ENCODE data around the gene BBX.

The BBX gene

DNA sequence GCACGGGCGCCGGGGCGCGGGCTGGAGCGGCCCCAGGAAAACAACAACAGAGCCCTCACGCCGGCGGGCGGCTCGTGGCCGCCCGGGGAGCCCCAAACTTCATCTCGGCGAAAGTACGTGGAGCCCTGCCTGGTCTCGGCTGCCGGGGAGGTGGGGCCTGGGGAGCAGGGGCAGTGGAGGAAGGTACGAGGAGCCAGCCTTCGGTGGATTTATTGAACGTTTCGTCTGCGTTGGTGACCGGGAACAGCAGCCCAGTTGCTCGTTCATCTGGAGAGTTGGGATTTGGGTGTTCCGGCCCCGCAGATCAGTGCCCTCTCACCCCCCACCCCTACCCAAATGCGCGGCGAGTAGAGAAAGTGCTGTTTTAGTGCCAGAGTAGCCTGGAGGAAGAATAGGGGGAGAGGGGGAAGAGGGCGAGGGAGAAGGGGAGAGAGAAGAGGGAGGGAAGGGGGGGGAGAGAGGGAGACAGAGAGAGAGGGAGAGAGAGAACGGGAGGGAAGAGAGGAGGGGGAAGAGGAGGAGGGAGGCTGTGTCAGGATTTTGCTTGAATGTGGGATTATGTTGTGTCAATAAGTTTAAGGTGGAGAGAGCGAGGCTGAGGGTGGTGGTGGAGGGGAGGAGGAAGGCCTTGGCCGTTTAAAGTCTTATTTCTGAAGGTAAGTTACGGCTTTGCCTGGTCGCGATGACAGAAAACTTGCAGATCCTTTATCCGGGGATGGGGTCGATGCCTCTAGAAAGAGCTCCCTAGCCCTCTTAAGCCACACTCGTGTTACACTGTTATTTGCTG, 970 bp downstream of the BBX start:
- DNase-seq (ENCODE audit: low spot score in 2 of 2) (peak; percentile 37 to 63), ATAC-seq (ENCODE audit: low read depth) (no peak)
- Mint-ChIP-seq H3K36me3 (no peaks in the 10 kb centered on the region), H3K4me1 (peaks cover 35% of the 10 kb centered on the region), H3K4me3 (peak overlapping the region; percentile 100), H3K27me3 (no peaks in the 10 kb centered on the region), H3K9me3 (no peaks in the 10 kb centered on the region), H3K27ac (peak overlapping the region; percentile 98)

- ATAC-seq (ENCODE audit: low read depth) (no peak), DNase-seq (ENCODE audit: low spot score in 2 of 2) (peak; percentile 27 to 35)
- peak overlapping the region; percentile 98 for H3K27ac Mint-ChIP-seq
- no peaks in the 10 kb centered on the region for H3K9me3 Mint-ChIP-seq
- no peaks in the 10 kb centered on the region for H3K27me3 Mint-ChIP-seq
- H3K4me3 Mint-ChIP-seq, result peak overlapping the region; percentile 100
- peaks cover 37% of the 10 kb centered on the region for H3K4me1 Mint-ChIP-seq
- H3K36me3 Mint-ChIP-seq, result no peaks in the 10 kb centered on the region
These were observed 1.6 kb downstream of the BBX start for GRCh38 chr3:107524326-107524840.

- peak; percentile 6 for ATAC-seq (ENCODE audit: low read depth)
- no peaks in the 10 kb centered on the region for H3K36me3 Mint-ChIP-seq
- peak overlapping the region; percentile 98 for H3K27ac Mint-ChIP-seq
- peak; percentile 21 to 51 for DNase-seq (ENCODE audit: low spot score in 2 of 2)
- no peaks in the 10 kb centered on the region for H3K27me3 Mint-ChIP-seq
- peak overlapping the region; percentile 100 for H3K4me3 Mint-ChIP-seq
- no peaks in the 10 kb centered on the region for H3K9me3 Mint-ChIP-seq
- peaks cover 40% of the 10 kb centered on the region for H3K4me1 Mint-ChIP-seq
These were observed 2.3 kb downstream of the BBX start for GRCh38 chr3:107524841-107525643.

DNA sequence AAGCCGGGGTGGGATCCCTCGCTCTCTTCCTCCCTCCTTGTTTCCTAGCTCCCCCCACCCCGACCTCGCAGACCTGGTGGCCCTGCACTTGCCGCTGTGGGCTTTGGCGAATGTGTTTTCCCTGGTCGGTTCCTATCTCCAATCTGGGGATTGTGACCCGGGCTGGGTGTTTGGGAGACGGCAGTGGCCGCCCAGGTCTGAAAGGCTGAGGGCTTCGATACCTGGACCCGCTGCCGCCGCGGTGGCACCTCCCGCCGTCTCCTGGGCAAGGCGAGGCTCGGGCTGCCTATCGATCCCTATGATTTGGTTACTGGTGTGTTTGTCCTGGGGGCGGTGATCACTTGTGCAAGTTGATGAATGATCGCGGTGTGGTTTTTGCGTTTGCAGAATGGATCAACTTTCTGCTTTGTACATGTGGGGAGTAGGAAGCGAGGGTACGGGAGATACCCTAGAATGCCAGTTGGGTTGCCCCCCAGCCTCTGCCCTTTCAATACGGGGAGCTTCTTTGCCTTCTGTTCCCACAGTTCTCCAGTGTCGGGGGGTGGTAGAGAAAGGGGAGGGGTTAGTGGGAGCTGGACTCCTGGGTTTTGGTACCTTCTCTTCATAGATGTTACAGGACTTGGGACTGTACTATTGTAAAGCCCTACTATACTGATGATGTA, 3.0 kb downstream of the BBX start:
- peak overlapping the region; percentile 91 for H3K4me3 Mint-ChIP-seq
- no peak for ATAC-seq (ENCODE audit: low read depth)
- peak overlapping the region; percentile 90 for H3K27ac Mint-ChIP-seq
- no peaks in the 10 kb centered on the region for H3K36me3 Mint-ChIP-seq
- DNase-seq (ENCODE audit: low spot score in 2 of 2), result peak; percentile 3 to 18
- H3K4me1 Mint-ChIP-seq, result peaks cover 40% of the 10 kb centered on the region
- no peaks in the 10 kb centered on the region for H3K9me3 Mint-ChIP-seq
- H3K27me3 Mint-ChIP-seq, result no peaks in the 10 kb centered on the region

DNA sequence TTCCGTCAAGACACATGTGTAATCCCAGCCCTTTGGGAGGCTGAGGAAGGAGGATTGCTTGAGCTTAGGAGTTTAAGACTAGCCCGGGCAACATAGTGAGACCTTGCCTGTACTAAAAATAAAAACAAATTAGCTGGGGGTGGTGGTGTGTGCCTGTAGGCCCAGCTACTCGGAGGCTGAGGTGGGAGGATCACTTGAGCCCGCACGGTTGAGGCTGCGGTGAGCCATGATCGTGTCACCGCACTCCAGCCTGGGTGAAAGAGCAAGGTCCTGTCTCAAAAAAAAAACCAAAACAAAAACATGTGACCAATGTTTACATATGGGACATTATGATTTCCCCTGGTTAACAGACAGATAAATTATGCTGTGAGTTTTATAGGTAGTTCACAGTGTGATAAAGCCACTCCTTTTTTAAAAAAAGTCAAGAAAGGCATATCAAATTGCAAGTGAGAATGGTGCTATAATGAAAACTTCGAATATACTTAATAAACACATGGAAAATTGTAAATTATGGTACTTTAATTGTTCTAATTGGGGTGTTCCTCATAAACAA, 9.2 kb downstream of the BBX start:
- Mint-ChIP-seq H3K9me3 (no peaks in the 10 kb centered on the region), H3K4me1 (peaks cover 19% of the 10 kb centered on the region), H3K36me3 (peaks cover 2% of the 10 kb centered on the region), H3K4me3 (no peak overlapping the region), H3K27me3 (no peaks in the 10 kb centered on the region), H3K27ac (no peak overlapping the region)
- DNase-seq (ENCODE audit: low spot score in 2 of 2) (no peak), ATAC-seq (ENCODE audit: low read depth) (no peak)

GRCh38 chr3:107540857-107541256, 18.1 kb downstream of the BBX start:
- no peak for DNase-seq (ENCODE audit: low spot score in 2 of 2)
- no peak overlapping the region for H3K4me3 Mint-ChIP-seq
- no peaks in the 10 kb centered on the region for H3K27me3 Mint-ChIP-seq
- H3K9me3 Mint-ChIP-seq, result no peaks in the 10 kb centered on the region
- H3K4me1 Mint-ChIP-seq, result peaks cover 23% of the 10 kb centered on the region
- ATAC-seq (ENCODE audit: low read depth), result no peak
- H3K27ac Mint-ChIP-seq, result no peak overlapping the region
- H3K36me3 Mint-ChIP-seq, result peaks cover 13% of the 10 kb centered on the region

- peaks cover 13% of the 10 kb centered on the region for H3K36me3 Mint-ChIP-seq
- H3K27ac Mint-ChIP-seq, result no peak overlapping the region
- ATAC-seq (ENCODE audit: low read depth) (no peak), DNase-seq (ENCODE audit: low spot score in 2 of 2) (no peak)
- H3K27me3 Mint-ChIP-seq, result no peaks in the 10 kb centered on the region
- H3K4me3 Mint-ChIP-seq, result no peak overlapping the region
- peaks cover 26% of the 10 kb centered on the region for H3K4me1 Mint-ChIP-seq
- peaks cover under 1% of the 10 kb centered on the region for H3K9me3 Mint-ChIP-seq
These were observed 19.9 kb downstream of the BBX start for GRCh38 chr3:107542665-107543064.

GRCh38 chr3:107543666-107544065, 20.9 kb downstream of the BBX start:
- no peak overlapping the region for H3K4me3 Mint-ChIP-seq
- DNase-seq (ENCODE audit: low spot score in 2 of 2), result no peak

DNA sequence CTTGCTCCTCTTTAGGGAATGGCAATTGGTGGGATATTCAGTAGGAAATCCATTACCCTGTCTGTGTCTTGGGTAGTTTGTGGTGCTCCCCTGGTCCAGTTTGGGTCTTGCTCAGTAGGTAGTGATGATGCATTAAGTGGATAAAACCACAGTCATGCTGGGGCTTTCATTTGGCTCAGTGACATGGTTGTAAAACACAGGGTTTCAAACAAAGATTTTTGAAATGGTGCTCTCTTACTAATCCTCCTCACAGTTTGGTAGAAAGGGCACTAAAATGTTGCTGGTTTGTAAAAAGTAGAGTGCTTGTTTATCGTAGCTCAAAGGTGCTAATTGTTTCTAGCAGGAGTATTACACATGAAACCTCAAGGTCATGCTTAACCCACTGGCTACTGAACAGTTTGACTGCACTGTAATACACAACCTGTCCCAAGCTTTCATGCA, 22.9 kb downstream of the BBX start:
- Mint-ChIP-seq H3K9me3 (peaks cover 3% of the 10 kb centered on the region), H3K27ac (no peak overlapping the region), H3K4me1 (peaks cover 31% of the 10 kb centered on the region), H3K36me3 (peaks cover 23% of the 10 kb centered on the region), H3K4me3 (no peak overlapping the region), H3K27me3 (no peaks in the 10 kb centered on the region)
- no peak for DNase-seq (ENCODE audit: low spot score in 2 of 2)
- no peak for ATAC-seq (ENCODE audit: low read depth)

More at GRCh38 chr3:107543666-107544065, 20.9 kb downstream of the BBX start:
- H3K27ac Mint-ChIP-seq, result no peak overlapping the region
- H3K9me3 Mint-ChIP-seq, result peaks cover 3% of the 10 kb centered on the region
- no peak for ATAC-seq (ENCODE audit: low read depth)
- H3K4me1 Mint-ChIP-seq, result peaks cover 27% of the 10 kb centered on the region
- no peaks in the 10 kb centered on the region for H3K27me3 Mint-ChIP-seq
- H3K36me3 Mint-ChIP-seq, result peaks cover 16% of the 10 kb centered on the region

GRCh38 chr3:107548601-107549000, 25.8 kb downstream of the BBX start:
- H3K27ac Mint-ChIP-seq, result no peak overlapping the region
- DNase-seq (ENCODE audit: low spot score in 2 of 2) (no peak), ATAC-seq (ENCODE audit: low read depth) (no peak)
- peaks cover 23% of the 10 kb centered on the region for H3K36me3 Mint-ChIP-seq
- H3K27me3 Mint-ChIP-seq, result no peaks in the 10 kb centered on the region
- H3K9me3 Mint-ChIP-seq, result peaks cover 3% of the 10 kb centered on the region
- no peak overlapping the region for H3K4me3 Mint-ChIP-seq
- H3K4me1 Mint-ChIP-seq, result peaks cover 29% of the 10 kb centered on the region

DNA sequence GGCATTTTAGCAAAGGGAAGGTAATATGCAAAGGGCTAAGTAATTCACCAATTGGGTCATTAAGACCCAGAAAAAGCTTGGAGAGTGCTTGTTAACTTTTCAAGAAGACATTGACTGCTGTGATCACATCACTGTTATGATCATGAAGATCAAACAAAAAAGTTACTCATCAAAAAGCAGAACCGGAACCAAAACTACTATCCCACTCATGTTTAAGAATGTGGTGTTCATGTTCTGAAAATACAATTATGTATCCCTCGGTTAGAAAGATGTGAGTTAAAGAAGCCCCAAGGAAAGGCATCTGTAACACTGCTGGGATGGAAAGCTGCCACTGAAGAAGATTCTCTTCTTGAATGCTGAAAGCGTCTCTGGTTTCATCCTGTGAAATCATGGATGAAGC, 32.6 kb downstream of the BBX start:
- ATAC-seq (ENCODE audit: low read depth), result no peak

GRCh38 chr3:107557743-107558142, 35.0 kb downstream of the BBX start:
- Mint-ChIP-seq H3K27ac (peak overlapping the region; percentile 35), H3K4me1 (peaks cover 42% of the 10 kb centered on the region), H3K9me3 (no peaks in the 10 kb centered on the region), H3K36me3 (peaks cover 6% of the 10 kb centered on the region), H3K27me3 (no peaks in the 10 kb centered on the region), H3K4me3 (no peak overlapping the region)
- DNase-seq (ENCODE audit: low spot score in 2 of 2), result no peak
- ATAC-seq (ENCODE audit: low read depth), result no peak

More for the DNA sequence above, 32.6 kb downstream of the BBX start:
- H3K36me3 Mint-ChIP-seq, result peaks cover 9% of the 10 kb centered on the region
- no peak overlapping the region for H3K4me3 Mint-ChIP-seq
- H3K27me3 Mint-ChIP-seq, result no peaks in the 10 kb centered on the region
- H3K9me3 Mint-ChIP-seq, result no peaks in the 10 kb centered on the region
- peaks cover 37% of the 10 kb centered on the region for H3K4me1 Mint-ChIP-seq
- no peak for DNase-seq (ENCODE audit: low spot score in 2 of 2)
- peak overlapping the region; percentile 53 for H3K27ac Mint-ChIP-seq

GRCh38 chr3:107560166-107560565, 37.4 kb downstream of the BBX start:
- Mint-ChIP-seq H3K27me3 (no peaks in the 10 kb centered on the region), H3K4me3 (no peak overlapping the region), H3K4me1 (peaks cover 42% of the 10 kb centered on the region), H3K27ac (peak overlapping the region; percentile 1), H3K36me3 (peaks cover 6% of the 10 kb centered on the region), H3K9me3 (no peaks in the 10 kb centered on the region)
- ATAC-seq (ENCODE audit: low read depth) (no peak), DNase-seq (ENCODE audit: low spot score in 2 of 2) (no peak)

All from memory B cell (primary cell).